Neural cell (in vitro differentiated cells): ENCODE data around the gene PAPSS2. TPM values are rescaled to one million over a fixed set of nuclear protein-coding genes. Genes with fewer than 3 reads are reported as not detected.

ENCODE experiments used
- H2AFZ ChIP-seq: fragments of 200-600, 300-800 bp; sonication (generic), shearing (Covaris generic); 2 replicates; pipeline ENCODE4 v1.6.0; 2014; ENCODE audit warnings: low read depth, mild to moderate bottlenecking, antibody characterized with exemption, low read length, moderate library complexity
- H3F3A ChIP-seq: fragments of 200-600 bp; shearing (Covaris generic); 2 replicates; pipeline ENCODE4 v1.6.1; 2016; ENCODE audit warnings: mild to moderate bottlenecking, moderate library complexity, mixed read lengths, antibody characterized with exemption, low read length; ENCODE audit not compliant: insufficient read depth, poor library complexity, severe bottlenecking
- H3K27ac ChIP-seq: fragments of 200-600, 300-800 bp; sonication (generic), shearing (Covaris generic); 2 replicates; pipeline ENCODE4 v1.5.1; 2014; ENCODE audit warnings: mild to moderate bottlenecking, low read length, moderate library complexity
- H3K27me3 ChIP-seq: fragments of 300-800, 200-600 bp; sonication (generic), shearing (Covaris generic); 2 replicates; pipeline ENCODE4 v1.6.0; 2014; ENCODE audit warnings: mild to moderate bottlenecking, low read depth, low read length, moderate library complexity; ENCODE audit not compliant: insufficient read depth
- H3K36me3 ChIP-seq: fragments of 300-800, 200-600 bp; sonication (generic), shearing (Covaris generic); 2 replicates; pipeline ENCODE4 v1.5.1; 2014; ENCODE audit warnings: mild to moderate bottlenecking, antibody characterized with exemption, low read length, moderate library complexity; ENCODE audit not compliant: insufficient read depth
- H3K4me2 ChIP-seq: fragments of 300-800, 200-600 bp; sonication (generic), shearing (Covaris generic); 2 replicates; pipeline ENCODE4 v1.6.0; 2014; ENCODE audit warnings: mild to moderate bottlenecking, low read length
- H3K4me3 ChIP-seq: fragments of 300-800, 200-600 bp; sonication (generic), shearing (Covaris generic); 2 replicates; pipeline ENCODE4 v1.5.1; 2014; ENCODE audit warnings: mild to moderate bottlenecking, low read length, moderate library complexity
- H3K79me2 ChIP-seq: fragments of 200-600 bp; shearing (Covaris generic); replicated peaks from 2 replicates; pipeline ENCODE4 v1.6.0; 2014; ENCODE audit warnings: mild to moderate bottlenecking, low read length, moderate library complexity; ENCODE audit not compliant: insufficient read depth
- H3K9ac ChIP-seq: fragments of 300-800, 200-600 bp; sonication (generic), shearing (Covaris generic); 2 replicates; pipeline ENCODE4 v1.6.1; 2016; ENCODE audit warnings: mild to moderate bottlenecking, low read length, mixed read lengths
- H3K9me2 ChIP-seq: fragments of 200-600 bp; shearing (Covaris generic); 2 replicates; pipeline ENCODE4 v1.6.1; 2016; ENCODE audit warnings: mild to moderate bottlenecking, low read length, mixed read lengths; ENCODE audit not compliant: insufficient read depth
- H3K9me3 ChIP-seq: fragments of 200-600, 300-800 bp; sonication (generic), shearing (Covaris generic); 2 replicates; pipeline ENCODE4 v1.6.1; 2016; ENCODE audit warnings: mild to moderate bottlenecking, mixed run types, low read length, moderate library complexity, mixed read lengths
- H4K20me1 ChIP-seq: fragments of 200-600 bp; shearing (Covaris generic); 2 replicates; pipeline ENCODE4 v1.6.1; 2016; ENCODE audit warnings: mild to moderate bottlenecking, mixed run types; ENCODE audit not compliant: insufficient read depth
- CTCF ChIP-seq: fragments of 450-650 bp; IDR thresholded peaks from 2 replicates; pipeline ENCODE4 v1.5.1; 2014; ENCODE audit warnings: antibody characterized with exemption, mild to moderate bottlenecking, moderate library complexity; ENCODE audit not compliant: poor library complexity, severe bottlenecking
- EP300 ChIP-seq: fragments of 450-650 bp; conservative IDR thresholded peaks from 2 replicates; pipeline ENCODE4 v1.6.1; 2014; ENCODE audit warnings: antibody characterized with exemption, mild to moderate bottlenecking, moderate library complexity; ENCODE audit not compliant: poor library complexity, severe bottlenecking
- EZH2 ChIP-seq: fragments of 200-600, 300-800 bp; shearing (Covaris generic), sonication (generic); IDR thresholded peaks from 2 replicates; pipeline ENCODE4 v1.6.1; 2014; ENCODE audit warnings: antibody characterized with exemption, low read length, borderline replicate concordance, mild to moderate bottlenecking; ENCODE audit not compliant: insufficient read depth, poor library complexity, severe bottlenecking
- MXI1 ChIP-seq: fragments of 450-650 bp; conservative IDR thresholded peaks from 2 replicates; pipeline ENCODE4 v1.6.1; 2014; ENCODE audit warnings: antibody characterized with exemption, mild to moderate bottlenecking; ENCODE audit not compliant: poor library complexity, severe bottlenecking
- POLR2AphosphoS5 ChIP-seq: IDR thresholded peaks from 2 replicates; pipeline ENCODE4 v1.6.1; 2012
- RAD21 ChIP-seq: fragments of 450-650 bp; conservative IDR thresholded peaks from 2 replicates; pipeline ENCODE4 v1.6.1; 2014; ENCODE audit warnings: antibody characterized with exemption, mild to moderate bottlenecking, moderate library complexity
- REST ChIP-seq: IDR thresholded peaks from 2 replicates; pipeline ENCODE4 v1.6.1; 2012; ENCODE audit warnings: borderline replicate concordance
- SMC3 ChIP-seq: fragments of 450-650 bp; conservative IDR thresholded peaks from 2 replicates; pipeline ENCODE4 v1.6.1; 2014; ENCODE audit warnings: antibody characterized with exemption, mild to moderate bottlenecking, moderate library complexity; ENCODE audit not compliant: poor library complexity
- TAF1 ChIP-seq: IDR thresholded peaks from 2 replicates; pipeline ENCODE4 v1.6.1; 2012; ENCODE audit warnings: low read depth
- polyA plus RNA-seq: library from polyadenylated mRNA; depleted of rRNA; stranded (reverse); fragments of >200 nt; gene quantifications from 2 replicates; pipeline ENCODE4 v1.2.3, GENCODE V29; 2014

PAPSS2 gene
- polyA plus RNA-seq, 1 donor from 2014 or later, result 0.24 TPM

GRCh38 chr10:87786421-87786820 is 126.7 kb downstream of the PAPSS2 start:
- no peaks in the 10 kb centered on the region for H3K79me2 ChIP-seq
- no peaks in the 10 kb centered on the region for H3K9me2 ChIP-seq
- H3K4me2 ChIP-seq, result no peak overlapping the region
- TF ChIP-seq EZH2 (no peak), REST (no peak), TAF1 (no peak), SMC3 (no peak)
- H3F3A ChIP-seq, result no peaks in the 10 kb centered on the region
- H4K20me1 ChIP-seq, result no peaks in the 10 kb centered on the region
- no peak overlapping the region for H3K4me3 ChIP-seq
- H3K27ac ChIP-seq, result no peak overlapping the region
- H2AFZ ChIP-seq, result no peak overlapping the region
- H3K9ac ChIP-seq, result no peak overlapping the region
- no peaks in the 10 kb centered on the region for H3K27me3 ChIP-seq
- H3K36me3 ChIP-seq, result peaks cover 9% of the 10 kb centered on the region
- H3K9me3 ChIP-seq, result no peaks in the 10 kb centered on the region

GRCh38 chr10:87790185-87790584 is 130.5 kb downstream of the PAPSS2 start:
- Histone ChIP-seq H3K27me3 (no peaks in the 10 kb centered on the region), H3K9me2 (no peaks in the 10 kb centered on the region), H3F3A (no peaks in the 10 kb centered on the region), H3K9ac (no peak overlapping the region), H3K79me2 (peaks cover 2% of the 10 kb centered on the region), H4K20me1 (no peaks in the 10 kb centered on the region), H2AFZ (no peak overlapping the region), H3K36me3 (peaks cover 9% of the 10 kb centered on the region), H3K9me3 (no peaks in the 10 kb centered on the region), H3K4me2 (no peak overlapping the region), H3K4me3 (no peak overlapping the region), H3K27ac (no peak overlapping the region)
- TF ChIP-seq REST, result no peak
- no peak for TF ChIP-seq SMC3
- no peak for TF ChIP-seq CTCF
- TF ChIP-seq EP300, result no peak
- TF ChIP-seq TAF1, result no peak
- TF ChIP-seq EZH2, result no peak
- no peak for TF ChIP-seq RAD21
- no peak for TF ChIP-seq MXI1
- no peak for TF ChIP-seq POLR2AphosphoS5
